Measurements from ENCODE around the gene KLHL18.
"Not testable (repeated sequence)": the region's sequence is repeated elsewhere in the genome, so short reads cannot be mapped to it uniquely, and the experiment has no call there.

The KLHL18 gene

GRCh38 chr3:47274652-47275051 is 8.1 kb upstream of the KLHL18 start:
- DNase-seq = no peak

DNA sequence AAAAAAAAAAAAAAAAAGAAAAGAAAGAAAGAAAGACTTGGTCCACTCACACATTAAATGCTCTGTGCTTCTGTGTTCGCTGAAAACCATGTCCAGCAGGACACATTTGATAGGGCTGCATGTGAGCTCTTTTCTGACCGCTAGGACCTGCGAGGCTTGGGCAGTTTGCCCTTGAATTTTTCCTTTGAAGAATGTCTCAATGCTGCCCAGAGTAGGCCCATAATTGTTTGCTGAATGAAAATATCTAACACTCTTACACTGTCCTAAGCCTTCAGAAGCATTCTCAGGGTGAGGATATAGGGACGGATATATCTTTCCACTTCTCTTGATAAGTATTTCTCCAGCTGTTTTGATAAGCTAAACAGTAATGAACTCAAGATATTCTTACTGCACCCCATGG is 6.2 kb upstream of the KLHL18 start:
- DNase-seq = no peak

- no peak for DNase-seq
Observed at GRCh38 chr3:47280519-47280918, 2.2 kb upstream of the KLHL18 start.

GRCh38 chr3:47283193-47283537 is 421 bp downstream of the KLHL18 start:
- DNase-seq = no peak

GRCh38 chr3:47283591-47284364 is 1.0 kb downstream of the KLHL18 start:
- peak in 1 of 2 donors; percentile 26 for DNase-seq

DNA sequence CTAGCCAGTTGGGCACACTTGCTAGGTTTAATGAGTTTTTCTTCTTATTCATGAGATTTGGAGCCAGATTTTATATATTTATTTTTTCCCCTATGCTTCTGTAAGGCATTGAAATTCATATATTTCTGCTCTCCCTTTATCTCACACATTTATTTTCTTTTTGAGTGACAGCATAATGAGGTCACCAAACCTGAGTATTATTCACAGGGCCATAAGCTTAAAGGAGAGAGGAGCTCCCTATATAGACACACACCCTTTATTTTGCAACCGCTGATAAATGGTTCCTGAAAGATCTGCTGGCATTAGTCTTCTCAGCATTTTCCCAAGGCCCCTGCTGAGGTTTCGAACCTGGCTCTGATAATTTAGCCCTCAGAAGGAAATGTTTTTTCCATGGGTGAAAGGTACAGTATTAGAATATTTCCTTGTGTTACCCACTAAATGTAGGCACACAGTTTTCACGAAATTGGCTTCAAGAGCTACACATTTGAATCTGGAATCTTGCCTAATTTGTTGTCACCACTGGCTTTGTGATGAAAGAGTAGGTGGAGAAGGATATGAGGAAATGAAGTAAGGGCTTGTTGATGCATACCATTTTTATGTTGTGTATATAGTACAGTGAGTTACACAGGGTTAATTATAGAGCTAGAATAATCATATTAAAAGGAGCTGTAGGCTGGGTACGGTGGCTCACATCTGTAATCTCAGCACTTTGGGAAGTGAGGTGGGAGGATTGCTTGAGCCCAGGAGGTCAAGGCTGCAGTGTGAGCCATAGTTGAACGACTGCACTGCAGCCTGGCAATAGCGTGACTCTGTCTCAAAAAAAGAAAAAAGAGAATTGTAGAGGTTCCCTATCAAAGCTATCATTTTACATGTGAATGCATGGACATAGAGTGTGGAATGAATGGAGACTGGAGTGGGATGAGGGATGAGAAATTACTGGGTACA is 6.5 kb downstream of the KLHL18 start:
- DNase-seq = no peak

GRCh38 chr3:47291158-47291753 is 8.5 kb downstream of the KLHL18 start:
- no peak for DNase-seq

DNA sequence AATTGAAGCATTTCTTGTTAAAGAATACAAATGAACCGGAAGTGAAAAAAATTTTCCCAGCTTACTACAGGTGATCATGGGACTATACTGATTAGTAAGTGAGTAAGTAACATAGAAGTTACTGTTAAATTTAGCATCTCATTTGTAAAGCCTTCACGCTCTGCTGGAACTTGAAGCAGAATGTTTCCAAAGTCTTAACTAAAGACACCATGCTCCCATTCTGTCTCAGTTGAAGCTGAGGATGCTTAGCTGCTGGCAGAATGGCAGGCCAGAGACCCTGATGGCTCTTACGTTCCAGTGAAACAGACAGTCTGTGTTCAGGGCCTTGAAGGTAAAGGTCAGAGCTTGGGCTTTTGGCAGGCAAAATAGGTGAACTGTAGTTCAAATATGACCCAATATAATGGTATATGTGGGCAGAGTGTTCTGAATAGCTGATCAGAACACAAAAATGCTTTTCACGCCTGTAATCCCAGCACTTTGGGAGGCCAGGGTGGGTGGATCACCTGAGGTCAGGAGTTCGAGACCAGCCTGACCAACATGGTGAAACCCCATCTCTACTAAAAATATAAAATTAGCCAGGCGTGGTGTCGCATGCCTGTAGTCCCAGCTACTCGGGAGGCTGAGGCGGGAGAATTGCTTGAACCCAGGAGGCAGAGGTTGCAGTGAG is 9.1 kb downstream of the KLHL18 start:
- DNase-seq = not testable (repeated sequence)

DNA sequence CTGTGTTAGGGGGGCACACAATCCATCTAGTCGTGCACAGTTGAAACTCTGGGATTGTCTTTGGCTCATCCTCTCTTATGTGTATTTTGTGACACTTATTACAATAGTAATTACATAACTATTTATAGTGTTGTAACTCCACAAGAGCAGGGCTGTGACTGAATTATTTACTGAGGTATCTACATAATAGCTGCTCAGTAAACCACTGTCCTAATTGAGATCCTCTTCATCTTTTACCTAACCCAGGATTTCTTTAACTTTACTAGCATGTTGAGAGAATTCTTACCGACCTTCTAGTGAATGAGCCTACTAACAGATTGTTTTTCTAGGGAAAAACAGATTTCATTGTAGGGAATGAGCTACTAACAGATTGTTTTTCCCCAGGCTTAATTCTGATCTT is 11.1 kb downstream of the KLHL18 start:
- DNase-seq = no peak

- no peak for DNase-seq
Observed at GRCh38 chr3:47294392-47294791, 11.6 kb downstream of the KLHL18 start.

- no peak for DNase-seq
Observed at GRCh38 chr3:47295322-47295721, 12.6 kb downstream of the KLHL18 start.

DNA sequence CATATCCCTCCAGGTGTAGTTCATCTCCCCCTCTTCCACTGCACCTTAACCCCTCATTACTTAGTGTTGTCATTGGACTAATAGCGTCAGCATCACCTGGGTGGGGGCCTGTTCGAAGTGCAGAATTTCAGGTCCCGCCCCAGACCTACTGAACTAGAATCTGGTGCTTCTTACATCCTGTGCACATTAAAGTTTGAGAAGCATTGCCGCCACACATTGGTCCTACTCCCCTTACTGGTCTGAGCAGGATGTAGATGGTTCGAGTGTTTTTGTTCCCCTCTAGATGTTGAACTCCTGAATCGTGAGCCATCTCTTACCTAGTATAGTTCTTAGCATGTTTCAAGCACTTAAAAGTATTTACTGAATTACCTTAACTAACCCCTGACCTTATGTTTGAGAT is 13.2 kb downstream of the KLHL18 start:
- no peak for DNase-seq

- no peak for DNase-seq
Observed at GRCh38 chr3:47296562-47297302, 14.0 kb downstream of the KLHL18 start.

GRCh38 chr3:47298439-47298838 is 15.7 kb downstream of the KLHL18 start:
- no peak for DNase-seq

DNA sequence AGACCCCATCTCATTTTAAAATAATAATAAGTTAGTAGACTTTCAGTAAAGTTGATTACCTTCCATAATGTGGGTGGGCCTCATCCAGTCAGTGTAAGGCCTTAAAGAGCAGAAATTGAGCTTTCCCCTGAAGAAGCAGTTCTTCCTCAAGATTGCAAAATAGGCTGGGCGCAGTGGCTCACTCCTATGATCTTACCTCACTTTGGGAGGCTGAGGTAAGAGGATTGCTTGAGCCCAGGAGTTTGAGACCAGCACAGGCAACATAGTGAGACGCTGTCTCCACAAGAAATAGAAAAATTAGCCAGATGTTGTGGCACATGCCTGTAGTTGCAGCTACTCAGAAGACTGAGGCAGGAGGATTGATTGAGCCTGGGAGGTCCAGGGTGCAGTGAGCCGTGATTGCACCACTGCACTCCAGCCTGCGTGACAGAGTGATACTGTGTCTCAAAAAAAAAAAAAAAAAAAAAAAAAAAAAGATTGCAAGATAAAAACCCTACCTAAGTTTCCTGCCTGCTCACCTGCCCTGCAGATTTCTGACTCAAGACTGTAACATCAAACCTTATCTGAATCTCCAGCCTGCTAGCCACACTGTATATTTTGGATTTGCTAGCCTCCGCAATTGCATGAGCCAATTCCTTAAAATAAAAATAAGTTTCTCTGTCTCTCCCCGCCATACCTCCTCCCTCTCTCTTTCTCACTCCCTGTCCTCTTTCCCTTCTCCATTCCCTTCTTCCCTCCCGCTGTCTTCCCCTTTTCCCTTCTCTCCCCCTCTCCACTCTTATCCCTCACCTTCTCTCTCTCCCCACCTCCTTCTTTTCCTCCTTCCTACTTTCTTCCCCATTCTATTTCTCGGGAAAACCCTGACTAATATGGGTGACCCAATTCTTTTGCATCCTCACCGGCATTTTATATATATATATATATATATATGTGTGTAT is 16.9 kb downstream of the KLHL18 start:
- DNase-seq = no peak

DNA sequence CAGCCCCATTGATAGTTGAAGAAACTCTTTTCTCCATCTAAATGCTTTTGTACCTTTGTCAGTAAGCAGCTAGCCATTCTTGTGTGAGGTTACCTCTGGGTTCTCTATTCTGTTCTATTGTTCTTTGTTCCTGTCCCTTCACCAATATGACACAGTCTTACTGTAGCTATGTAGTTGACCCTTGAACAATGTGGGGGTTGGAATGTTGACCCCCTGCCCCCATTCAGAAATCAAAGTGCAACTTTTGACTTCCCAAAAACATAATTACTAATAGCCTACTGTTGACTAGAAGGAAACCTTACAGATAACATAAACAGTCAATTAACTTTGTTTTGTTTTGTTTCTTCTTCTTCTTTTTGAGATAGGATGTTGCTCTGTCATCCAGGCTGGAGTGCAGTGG is 18.7 kb downstream of the KLHL18 start:
- no peak for DNase-seq

- no peak for DNase-seq
Observed at GRCh38 chr3:47306022-47306421, 23.3 kb downstream of the KLHL18 start.

- not testable (repeated sequence) for DNase-seq
Observed at GRCh38 chr3:47309231-47309630, 26.5 kb downstream of the KLHL18 start.

DNA sequence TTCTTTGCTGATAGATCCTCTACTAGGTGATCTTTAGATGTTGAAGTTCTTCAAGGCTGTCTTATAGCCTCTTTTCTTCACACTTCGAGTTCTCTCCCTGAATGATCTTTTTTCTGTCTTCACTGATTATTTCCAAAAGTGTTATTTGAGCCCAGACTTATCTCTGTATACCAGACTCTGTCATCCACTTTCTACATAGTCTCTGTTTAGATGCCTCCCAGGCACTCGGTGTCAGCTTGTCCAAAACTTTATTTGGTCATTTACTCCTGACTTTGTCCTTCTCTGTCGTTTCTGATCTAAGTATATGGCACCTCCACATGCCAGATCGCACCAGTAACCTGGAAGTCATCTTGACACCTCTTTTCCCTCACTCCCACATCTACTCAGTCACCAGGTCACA is 27.6 kb downstream of the KLHL18 start:
- no peak for DNase-seq

DNA sequence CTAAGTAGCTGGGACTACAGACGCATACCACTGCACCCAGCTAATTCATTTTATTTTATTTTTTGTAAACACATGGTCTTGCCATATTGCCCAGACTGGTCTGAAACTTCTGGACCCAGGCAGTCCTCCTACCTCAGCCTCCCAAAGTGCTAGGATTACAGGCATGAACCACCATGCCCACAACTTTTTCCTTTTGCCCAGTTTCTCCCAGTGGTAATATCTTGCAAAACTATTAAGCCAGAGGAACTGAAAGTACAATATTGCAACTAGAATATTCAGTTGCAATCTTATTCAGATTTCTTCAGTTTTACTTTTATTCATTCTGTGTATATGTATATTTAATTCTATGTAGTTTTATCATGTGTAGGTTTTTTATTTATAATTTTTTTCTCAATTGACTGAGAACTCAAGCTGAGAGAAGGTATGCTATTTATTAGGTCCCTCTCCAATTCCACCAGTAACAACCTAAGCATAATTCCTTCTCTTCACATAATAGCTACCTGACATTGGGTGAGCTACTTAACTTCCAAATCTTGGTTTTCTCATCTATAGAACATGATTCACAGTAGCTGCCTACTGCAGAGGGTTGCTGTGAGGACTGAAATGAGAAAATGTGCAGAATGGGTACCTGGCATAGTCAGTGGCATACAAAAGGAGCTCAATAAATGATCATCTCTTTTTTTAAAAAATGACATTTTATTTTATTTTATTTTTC is 30.8 kb downstream of the KLHL18 start:
- DNase-seq = no peak

Measured in CD4-positive, alpha-beta T cell treated with Interferon alpha-2 for 1 hour (primary cell).